OCI-LY7 (cell line): ENCODE results near the gene MINDY4.

ENCODE experiments used
- CTCF ChIP-seq: fragments of 200-600 bp; sonication (generic); conservative IDR thresholded peaks from 2 replicates; pipeline ENCODE4 v1.5.1; 2014; ENCODE audit warnings: mild to moderate bottlenecking, antibody characterized with exemption, low read length, moderate library complexity, mixed read lengths
- EZH2phosphoT487 ChIP-seq: fragments of 200-600 bp; sonication (generic); IDR thresholded peaks from 2 replicates; pipeline ENCODE4 v1.6.1; 2018; ENCODE audit warnings: low read depth, borderline replicate concordance, mild to moderate bottlenecking, mixed run types, antibody characterized with exemption, low read length, moderate library complexity, mixed read lengths

DNA sequence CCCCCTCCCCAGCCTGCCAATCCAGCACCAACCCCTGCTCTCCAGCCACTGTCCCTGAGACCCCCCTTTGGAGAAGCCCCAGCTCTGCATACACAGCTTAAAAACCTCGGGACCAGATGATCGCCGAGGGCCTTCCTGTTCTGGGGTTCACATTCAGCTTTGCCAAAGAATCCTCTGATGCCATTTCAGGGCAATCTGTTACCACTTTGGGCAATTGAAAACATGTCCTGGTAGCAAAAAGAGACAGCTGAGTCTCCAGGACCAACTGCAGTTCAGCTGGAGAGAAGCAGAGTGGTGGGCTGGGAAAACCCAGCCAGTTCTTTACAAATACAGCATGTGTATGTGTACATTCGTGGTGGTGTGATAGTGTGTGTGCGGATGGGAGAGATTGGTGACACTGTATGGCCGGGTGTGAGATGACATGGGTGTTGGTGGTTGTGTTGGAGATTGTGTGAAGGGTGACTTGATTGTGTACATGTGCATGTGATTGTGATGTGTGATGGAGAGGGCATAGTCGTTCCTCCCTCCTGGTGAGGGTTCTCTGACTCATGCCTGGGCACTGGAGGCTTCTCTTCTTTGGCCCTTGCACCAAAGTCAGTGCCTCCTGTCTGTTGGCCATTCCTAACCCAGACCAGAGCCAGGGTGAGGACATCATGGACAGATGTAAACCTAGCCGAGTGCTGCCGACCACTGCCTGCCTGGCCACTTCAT is 91.9 kb downstream of the MINDY4 start:
- no peak for TF ChIP-seq CTCF
- TF ChIP-seq EZH2phosphoT487: no peak
